PC-3 (cell line): Measurements from ENCODE around the gene MORN1.

ENCODE experiments used
- EZH2 ChIP-seq: fragments of 300-600 bp; sonication (generic); IDR thresholded peaks from one replicate; pipeline ENCODE4 v1.6.1; 2017; ENCODE audit warnings: antibody characterized with exemption, mild to moderate bottlenecking, low read length; ENCODE audit not compliant: unreplicated experiment
- EZH2phosphoT487 ChIP-seq: fragments of 300-600 bp; sonication (generic); IDR thresholded peaks from 2 replicates; pipeline ENCODE4 v1.6.1; 2018; ENCODE audit warnings: mild to moderate bottlenecking, antibody characterized with exemption, low read length, borderline replicate concordance
- TF ChIP-seq, protein P1 (sequence below): fragments of 300-600 bp; sonication (generic); conservative IDR thresholded peaks from 2 replicates; pipeline ENCODE4 v1.5.1; 2017; ENCODE audit warnings: antibody characterized with exemption, low read depth, mild to moderate bottlenecking, low read length

DNA sequence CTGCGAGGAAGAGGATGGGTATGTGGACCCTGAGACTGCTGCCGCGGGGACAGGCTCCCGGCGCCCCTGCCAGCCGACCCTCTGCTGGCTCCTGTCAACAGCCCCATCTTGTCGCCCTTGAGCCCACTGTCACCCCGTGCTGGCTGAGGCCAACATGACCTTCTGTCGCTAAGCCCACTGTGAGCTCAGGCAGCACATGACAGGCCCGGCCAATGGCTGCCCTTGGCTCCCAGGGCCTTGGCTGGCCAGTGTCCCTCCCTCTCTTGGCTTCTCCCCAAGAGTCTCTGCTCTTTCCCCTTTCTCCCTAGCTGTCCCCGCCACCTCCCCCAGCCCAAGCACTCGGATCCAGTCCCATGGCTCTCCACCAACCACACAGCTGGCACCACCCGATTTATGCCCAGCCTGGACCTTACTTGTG is 17.5 kb upstream of the MORN1 start:
- no peak for TF ChIP-seq EZH2
- TF ChIP-seq, protein P1, sequence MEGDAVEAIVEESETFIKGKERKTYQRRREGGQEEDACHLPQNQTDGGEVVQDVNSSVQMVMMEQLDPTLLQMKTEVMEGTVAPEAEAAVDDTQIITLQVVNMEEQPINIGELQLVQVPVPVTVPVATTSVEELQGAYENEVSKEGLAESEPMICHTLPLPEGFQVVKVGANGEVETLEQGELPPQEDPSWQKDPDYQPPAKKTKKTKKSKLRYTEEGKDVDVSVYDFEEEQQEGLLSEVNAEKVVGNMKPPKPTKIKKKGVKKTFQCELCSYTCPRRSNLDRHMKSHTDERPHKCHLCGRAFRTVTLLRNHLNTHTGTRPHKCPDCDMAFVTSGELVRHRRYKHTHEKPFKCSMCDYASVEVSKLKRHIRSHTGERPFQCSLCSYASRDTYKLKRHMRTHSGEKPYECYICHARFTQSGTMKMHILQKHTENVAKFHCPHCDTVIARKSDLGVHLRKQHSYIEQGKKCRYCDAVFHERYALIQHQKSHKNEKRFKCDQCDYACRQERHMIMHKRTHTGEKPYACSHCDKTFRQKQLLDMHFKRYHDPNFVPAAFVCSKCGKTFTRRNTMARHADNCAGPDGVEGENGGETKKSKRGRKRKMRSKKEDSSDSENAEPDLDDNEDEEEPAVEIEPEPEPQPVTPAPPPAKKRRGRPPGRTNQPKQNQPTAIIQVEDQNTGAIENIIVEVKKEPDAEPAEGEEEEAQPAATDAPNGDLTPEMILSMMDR, result no peak
- TF ChIP-seq EZH2phosphoT487, result no peak
